Measurements from ENCODE around the gene FBP1. TPM values are rescaled to one million over a fixed set of nuclear protein-coding genes. Genes with fewer than 3 reads are reported as not detected.

Gene FBP1
- total RNA-seq, 1 experiment from 2014 or later, result 48.1 TPM

GRCh38 chr9:94663640-94664039 is 24.3 kb upstream of the FBP1 start:
- Histone ChIP-seq H3F3A (ENCODE audit: low read length, unreplicated experiment) (no peaks in the 10 kb centered on the region), H3K9me2 (replicated peaks; ENCODE audit: low read length) (no peaks in the 10 kb centered on the region), H3K4me3 (ENCODE audit: low read length) (no peak overlapping the region), H3K4me1 (ENCODE audit: insufficient read depth, low read length) (peaks cover 4% of the 10 kb centered on the region; the same call in 1 of the 2 replicates), H3K79me2 (ENCODE audit: low read length) (no peaks in the 10 kb centered on the region), H3K4me2 (ENCODE audit: low read length) (no peak overlapping the region), H3K27me3 (ENCODE audit: low read length) (no peaks in the 10 kb centered on the region), H2AFZ (ENCODE audit: low read length) (no peak overlapping the region), H3K36me3 (ENCODE audit: low read depth, low read length) (no peaks in the 10 kb centered on the region), H3K9me3 (ENCODE audit: low read length) (no peaks in the 10 kb centered on the region), H3K27ac (ENCODE audit: low read length) (no peak overlapping the region), H3K9ac (ENCODE audit: low read length) (no peak overlapping the region), H4K20me1 (ENCODE audit: low read length) (no peaks in the 10 kb centered on the region)
- intact Hi-C loops (cut with micrococcal nuclease), result no loop called here
- TF ChIP-seq EZH2phosphoT487 (IDR thresholded peaks at IDR 0.05; ENCODE audit: borderline replicate concordance, low read length) (no peak), EZH2 (IDR thresholded peaks at IDR 0.05; ENCODE audit: low read length, unreplicated experiment) (no peak), CTCF (conservative IDR thresholded peaks at IDR 0.05; ENCODE audit: low read depth, low read length) (no peak)
- no TSS peak for BruUV-seq (replicated peaks)
- DNase-seq (no peak), ATAC-seq (no peak)
- CTCF ChIA-PET, result no interaction called here
- POLR2A ChIA-PET (ENCODE audit: unreplicated experiment), result no interaction called here

GRCh38 chr9:94663140-94663539 is 23.8 kb upstream of the FBP1 start:
- DNase-seq, result no peak
- intact Hi-C loops (cut with micrococcal nuclease), result no loop called here
- no peak overlapping the region for H3K27ac ChIP-seq (ENCODE audit: low read length)
- no peaks in the 10 kb centered on the region for H3K9me3 ChIP-seq (ENCODE audit: low read length)
- TF ChIP-seq CTCF (conservative IDR thresholded peaks at IDR 0.05; ENCODE audit: low read depth, low read length), result no peak
- TF ChIP-seq EZH2phosphoT487 (IDR thresholded peaks at IDR 0.05; ENCODE audit: borderline replicate concordance, low read length), result no peak
- no peak for TF ChIP-seq EZH2 (IDR thresholded peaks at IDR 0.05; ENCODE audit: low read length, unreplicated experiment)
- CTCF ChIA-PET, result no interaction called here
- no peaks in the 10 kb centered on the region for H3K79me2 ChIP-seq (ENCODE audit: low read length)
- H3K4me1 ChIP-seq (ENCODE audit: insufficient read depth, low read length), result no peaks in the 10 kb centered on the region
- H3F3A ChIP-seq (ENCODE audit: low read length, unreplicated experiment), result no peaks in the 10 kb centered on the region
- no peaks in the 10 kb centered on the region for H3K9me2 ChIP-seq (replicated peaks; ENCODE audit: low read length)
- BruUV-seq (replicated peaks), result no TSS peak
- H3K27me3 ChIP-seq (ENCODE audit: low read length), result no peaks in the 10 kb centered on the region
- H4K20me1 ChIP-seq (ENCODE audit: low read length), result no peaks in the 10 kb centered on the region
- POLR2A ChIA-PET (ENCODE audit: unreplicated experiment), result no interaction called here
- H3K4me3 ChIP-seq (ENCODE audit: low read length), result no peak overlapping the region
- no peak overlapping the region for H3K9ac ChIP-seq (ENCODE audit: low read length)
- ATAC-seq, result no peak
- H3K36me3 ChIP-seq (ENCODE audit: low read depth, low read length), result no peaks in the 10 kb centered on the region
- no peak overlapping the region for H3K4me2 ChIP-seq (ENCODE audit: low read length)
- H2AFZ ChIP-seq (ENCODE audit: low read length), result no peak overlapping the region

GRCh38 chr9:94657021-94657725 is 17.9 kb upstream of the FBP1 start:
- no peak overlapping the region for H3K9ac ChIP-seq (ENCODE audit: low read length)
- no peaks in the 10 kb centered on the region for H3K9me3 ChIP-seq (ENCODE audit: low read length)
- ATAC-seq, result no peak
- no peaks in the 10 kb centered on the region for H3K36me3 ChIP-seq (ENCODE audit: low read depth, low read length)
- no peak overlapping the region for H3K4me3 ChIP-seq (ENCODE audit: low read length)
- H3K79me2 ChIP-seq (ENCODE audit: low read length), result no peaks in the 10 kb centered on the region
- no peaks in the 10 kb centered on the region for H3K27me3 ChIP-seq (ENCODE audit: low read length)
- TF ChIP-seq CTCF (conservative IDR thresholded peaks at IDR 0.05; ENCODE audit: low read depth, low read length) (no peak), EZH2 (IDR thresholded peaks at IDR 0.05; ENCODE audit: low read length, unreplicated experiment) (no peak), EZH2phosphoT487 (IDR thresholded peaks at IDR 0.05; ENCODE audit: borderline replicate concordance, low read length) (no peak)
- no TSS peak for BruUV-seq (replicated peaks)
- no peak overlapping the region for H3K4me2 ChIP-seq (ENCODE audit: low read length)
- H3K27ac ChIP-seq (ENCODE audit: low read length), result no peak overlapping the region
- ChIA-PET POLR2A (ENCODE audit: unreplicated experiment) (interaction anchor here (0.7 kb wide), 1 partner anchor 21 kb away, joined by 3 read pairs; no protein-coding TSS in a partner anchor), CTCF (no interaction called here)
- no peak for DNase-seq
- no peaks in the 10 kb centered on the region for H3F3A ChIP-seq (ENCODE audit: low read length, unreplicated experiment)
- intact Hi-C loops (cut with micrococcal nuclease), result no loop called here
- H4K20me1 ChIP-seq (ENCODE audit: low read length), result no peaks in the 10 kb centered on the region
- H3K4me1 ChIP-seq (ENCODE audit: insufficient read depth, low read length), result no peaks in the 10 kb centered on the region
- no peak overlapping the region for H2AFZ ChIP-seq (ENCODE audit: low read length)
- no peaks in the 10 kb centered on the region for H3K9me2 ChIP-seq (replicated peaks; ENCODE audit: low read length)
